Panc1 (cell line): Measurements from ENCODE around the gene SEC31A. TPM values are rescaled to one million over a fixed set of nuclear protein-coding genes. Genes with fewer than 3 reads are reported as not detected.

ENCODE experiments used
- ATAC-seq: fragments of 200-7000 bp; cut with Tn5 transposase; 2 replicates; pipeline ENCODE4 v1.9.1; 2020; ENCODE audit warnings: mild to moderate bottlenecking, moderate library complexity
- BruUV-seq: library from RNA; stranded (reverse); fragments of 400-500 nt; replicated peaks from 2 replicates; lab custom pipeline; 2021; lab: Mats Ljungman, UMichigan
- CTCF ChIA-PET: fragments of 300-600 bp; sonication (Branson Sonifier 250); formaldehyde crosslinking; loops from one replicate; lab custom pipeline; 2022; ENCODE audit warnings: antibody characterized with exemption; lab: Charles Lee
- POLR2A ChIA-PET: fragments of 300-600 bp; sonication (Branson Sonifier 250); formaldehyde crosslinking; loops from one replicate; lab custom pipeline; 2022; ENCODE audit warnings: antibody characterized with exemption; lab: Charles Lee
- DNase-seq: peaks from one replicate; pipeline ENCODE4 v3.0.0-alpha.2; 2010; ENCODE audit warnings: low read depth, low spot score
- H3K27ac ChIP-seq: 2 replicates; pipeline ENCODE4 v1.5.1; 2011; ENCODE audit warnings: mild to moderate bottlenecking, low read length, inconsistent platforms
- H3K27me3 ChIP-seq: fragments of 200-500 bp; sonication (Bioruptor generic); 2 replicates; pipeline ENCODE4 v1.6.0; 2014; ENCODE audit warnings: low read length, inconsistent platforms; ENCODE audit not compliant: control insufficient read depth, insufficient read depth
- H3K36me3 ChIP-seq: fragments of 200-500 bp; sonication (Bioruptor generic); 2 replicates; pipeline ENCODE4 v1.5.1; 2014; ENCODE audit warnings: inconsistent platforms, mild to moderate bottlenecking, low read length, moderate library complexity; ENCODE audit not compliant: control insufficient read depth, insufficient read depth
- H3K4me1 ChIP-seq: 2 replicates; pipeline ENCODE4 v1.5.1; 2011; ENCODE audit warnings: inconsistent platforms, mild to moderate bottlenecking, low read length, moderate library complexity; ENCODE audit not compliant: control insufficient read depth, insufficient read depth
- H3K4me3 ChIP-seq, 2 experiments: 2 replicates each; pipeline ENCODE4 v1.5.1; 2011 to 2012; ENCODE audit warnings: low read depth in 2 of 2, low read length in 2 of 2, mild to moderate bottlenecking in 2 of 2, inconsistent platforms in 1 of 2, moderate library complexity in 1 of 2
- H3K9me3 ChIP-seq: fragments of 200-500 bp; sonication (Bioruptor generic); 2 replicates; pipeline ENCODE4 v1.5.1; 2014; ENCODE audit warnings: low read depth, mild to moderate bottlenecking, inconsistent platforms, low read length, moderate library complexity; ENCODE audit not compliant: control insufficient read depth, insufficient read depth
- POLR2AphosphoS5 ChIP-seq: IDR thresholded peaks from 2 replicates; pipeline ENCODE4 v1.6.1; 2012; ENCODE audit warnings: mild to moderate bottlenecking, low read depth, low read length, moderate library complexity
- SIN3A ChIP-seq: IDR thresholded peaks from 2 replicates; pipeline ENCODE4 v1.6.1; 2012; ENCODE audit warnings: low read depth, mild to moderate bottlenecking, low read length, moderate library complexity, borderline replicate concordance; ENCODE audit not compliant: insufficient read depth
- TCF7L2 ChIP-seq: IDR thresholded peaks from 2 replicates; pipeline ENCODE4 v1.6.1; 2011; ENCODE audit warnings: mild to moderate bottlenecking, low read depth, low read length, inconsistent platforms
- in situ Hi-C: cut with HindIII; loops from 2 replicates; pipeline ENCODE4 v1.10.0; 2016; ENCODE audit warnings: low sequenced_read_pairs, low pct_unique_long_range_greater_than_20kb
- intact Hi-C: fragments of 100-400 bp; cut with micrococcal nuclease; formaldehyde crosslinking; loops from one replicate; pipeline ENCODE4 v1.10.0; 2022; ENCODE audit not compliant: unreplicated experiment
- total RNA-seq: library from RNA; stranded (reverse); gene quantifications from one replicate; pipeline ENCODE4 v1.2.1, GENCODE V29; 2021; ENCODE audit not compliant: unreplicated experiment
- TF ChIP-seq, protein P1 (sequence below), 2 experiments: IDR thresholded peaks; 2 replicates each; pipeline ENCODE4 v1.6.1; 2011 to 2012; ENCODE audit warnings: low read depth in 2 of 2, control low read depth in 1 of 2, low read length in 1 of 2, mild to moderate bottlenecking in 1 of 2, moderate library complexity in 1 of 2; ENCODE audit not compliant: insufficient read depth in 1 of 2
- TF ChIP-seq, protein P2 (sequence below): fragments of 450-650 bp; IDR thresholded peaks from 2 replicates; pipeline ENCODE4 v1.5.1; 2017; ENCODE audit warnings: mild to moderate bottlenecking

SEC31A gene
- total RNA-seq, 1 experiment from 2014 or later = 107 TPM

DNA sequence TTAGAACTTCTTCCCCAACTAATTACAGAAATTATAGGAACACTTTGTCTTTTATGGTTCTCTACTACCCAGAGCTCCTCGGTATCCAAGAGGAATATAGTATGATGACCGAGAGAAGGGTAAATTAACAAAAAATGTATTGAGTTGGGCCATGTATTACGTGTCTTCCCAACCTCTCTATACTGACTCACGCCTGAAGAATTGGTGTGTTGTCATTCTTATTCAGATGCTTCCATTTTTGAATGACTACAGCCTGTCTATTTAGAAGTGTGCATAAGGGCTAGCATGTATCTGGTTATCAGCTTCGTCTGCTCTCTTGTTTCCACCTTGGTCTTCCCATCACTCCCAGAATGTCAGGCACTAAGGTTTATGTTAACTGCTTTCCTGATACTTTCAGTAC is 67.9 kb downstream of the SEC31A start:
- Histone ChIP-seq H3K4me1 (no peaks in the 10 kb centered on the region), H3K9me3 (no peaks in the 10 kb centered on the region), H3K27me3 (no peaks in the 10 kb centered on the region), H3K36me3 (peaks cover 52% of the 10 kb centered on the region), H3K27ac (no peak overlapping the region), H3K4me3 (no peak overlapping the region)
- no peak for DNase-seq
- in situ Hi-C loops = no loop called here
- ChIA-PET POLR2A (no interaction called here), CTCF (no interaction called here)
- intact Hi-C loops = no loop called here
- no TSS peak for BruUV-seq
- TF ChIP-seq, protein P1, sequence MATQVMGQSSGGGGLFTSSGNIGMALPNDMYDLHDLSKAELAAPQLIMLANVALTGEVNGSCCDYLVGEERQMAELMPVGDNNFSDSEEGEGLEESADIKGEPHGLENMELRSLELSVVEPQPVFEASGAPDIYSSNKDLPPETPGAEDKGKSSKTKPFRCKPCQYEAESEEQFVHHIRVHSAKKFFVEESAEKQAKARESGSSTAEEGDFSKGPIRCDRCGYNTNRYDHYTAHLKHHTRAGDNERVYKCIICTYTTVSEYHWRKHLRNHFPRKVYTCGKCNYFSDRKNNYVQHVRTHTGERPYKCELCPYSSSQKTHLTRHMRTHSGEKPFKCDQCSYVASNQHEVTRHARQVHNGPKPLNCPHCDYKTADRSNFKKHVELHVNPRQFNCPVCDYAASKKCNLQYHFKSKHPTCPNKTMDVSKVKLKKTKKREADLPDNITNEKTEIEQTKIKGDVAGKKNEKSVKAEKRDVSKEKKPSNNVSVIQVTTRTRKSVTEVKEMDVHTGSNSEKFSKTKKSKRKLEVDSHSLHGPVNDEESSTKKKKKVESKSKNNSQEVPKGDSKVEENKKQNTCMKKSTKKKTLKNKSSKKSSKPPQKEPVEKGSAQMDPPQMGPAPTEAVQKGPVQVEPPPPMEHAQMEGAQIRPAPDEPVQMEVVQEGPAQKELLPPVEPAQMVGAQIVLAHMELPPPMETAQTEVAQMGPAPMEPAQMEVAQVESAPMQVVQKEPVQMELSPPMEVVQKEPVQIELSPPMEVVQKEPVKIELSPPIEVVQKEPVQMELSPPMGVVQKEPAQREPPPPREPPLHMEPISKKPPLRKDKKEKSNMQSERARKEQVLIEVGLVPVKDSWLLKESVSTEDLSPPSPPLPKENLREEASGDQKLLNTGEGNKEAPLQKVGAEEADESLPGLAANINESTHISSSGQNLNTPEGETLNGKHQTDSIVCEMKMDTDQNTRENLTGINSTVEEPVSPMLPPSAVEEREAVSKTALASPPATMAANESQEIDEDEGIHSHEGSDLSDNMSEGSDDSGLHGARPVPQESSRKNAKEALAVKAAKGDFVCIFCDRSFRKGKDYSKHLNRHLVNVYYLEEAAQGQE (IDR thresholded peaks at IDR 0.05; ENCODE audit: insufficient read depth in 1 of 2, low read depth in 2 of 2, low read length in 1 of 2) = no peak
- no peak for TF ChIP-seq TCF7L2
- no peak for ATAC-seq

DNA sequence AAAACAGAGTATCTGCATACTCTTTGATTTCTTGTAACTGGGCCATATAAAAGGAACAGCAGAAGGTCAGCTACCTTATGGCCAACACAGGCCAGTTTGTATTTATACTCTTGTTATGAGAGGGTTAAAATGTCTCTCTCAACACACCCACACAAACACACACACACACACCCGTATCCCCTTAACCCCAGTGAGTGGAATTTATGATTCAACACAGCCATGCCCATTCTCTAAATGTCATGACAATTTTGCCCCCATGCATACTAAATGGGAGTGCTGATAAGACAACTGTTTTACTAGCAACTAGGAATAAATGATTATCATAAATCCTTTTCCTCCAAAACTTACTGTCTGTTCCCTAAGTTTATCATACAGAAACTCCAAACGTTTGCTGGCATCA is 70.3 kb downstream of the SEC31A start:
- H3K36me3 ChIP-seq = peaks cover 39% of the 10 kb centered on the region
- H3K9me3 ChIP-seq = no peaks in the 10 kb centered on the region
- BruUV-seq = no TSS peak
- intact Hi-C loops (no loop called here), in situ Hi-C loops (no loop called here)
- DNase-seq = no peak
- TF ChIP-seq POLR2AphosphoS5 = no peak
- TF ChIP-seq TCF7L2 = no peak
- TF ChIP-seq, protein P2, sequence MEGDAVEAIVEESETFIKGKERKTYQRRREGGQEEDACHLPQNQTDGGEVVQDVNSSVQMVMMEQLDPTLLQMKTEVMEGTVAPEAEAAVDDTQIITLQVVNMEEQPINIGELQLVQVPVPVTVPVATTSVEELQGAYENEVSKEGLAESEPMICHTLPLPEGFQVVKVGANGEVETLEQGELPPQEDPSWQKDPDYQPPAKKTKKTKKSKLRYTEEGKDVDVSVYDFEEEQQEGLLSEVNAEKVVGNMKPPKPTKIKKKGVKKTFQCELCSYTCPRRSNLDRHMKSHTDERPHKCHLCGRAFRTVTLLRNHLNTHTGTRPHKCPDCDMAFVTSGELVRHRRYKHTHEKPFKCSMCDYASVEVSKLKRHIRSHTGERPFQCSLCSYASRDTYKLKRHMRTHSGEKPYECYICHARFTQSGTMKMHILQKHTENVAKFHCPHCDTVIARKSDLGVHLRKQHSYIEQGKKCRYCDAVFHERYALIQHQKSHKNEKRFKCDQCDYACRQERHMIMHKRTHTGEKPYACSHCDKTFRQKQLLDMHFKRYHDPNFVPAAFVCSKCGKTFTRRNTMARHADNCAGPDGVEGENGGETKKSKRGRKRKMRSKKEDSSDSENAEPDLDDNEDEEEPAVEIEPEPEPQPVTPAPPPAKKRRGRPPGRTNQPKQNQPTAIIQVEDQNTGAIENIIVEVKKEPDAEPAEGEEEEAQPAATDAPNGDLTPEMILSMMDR = no peak
- no peak for TF ChIP-seq SIN3A
- TF ChIP-seq, protein P1 (IDR thresholded peaks at IDR 0.05; ENCODE audit: insufficient read depth in 1 of 2, low read depth in 2 of 2, low read length in 1 of 2) = no peak
- no peaks in the 10 kb centered on the region for H3K4me1 ChIP-seq
- ATAC-seq = no peak
- no peak overlapping the region for H3K4me3 ChIP-seq
- CTCF ChIA-PET = no interaction called here
- POLR2A ChIA-PET = no interaction called here
- H3K27ac ChIP-seq = no peak overlapping the region
- no peaks in the 10 kb centered on the region for H3K27me3 ChIP-seq
